Left colon (tissue), 2 donors: ENCODE measurements around the gene DPP6. TPM values are rescaled to one million over a fixed set of nuclear protein-coding genes. Genes with fewer than 3 reads are reported as not detected.

Experiments
- ATAC-seq: fragments of 200-7000 bp; cut with Tn5 transposase; one replicate; pipeline ENCODE4 v1.9.1; 2020; ENCODE audit warnings: mild to moderate bottlenecking, moderate library complexity
- DNase-seq, 2 donors: peaks; one replicate each; pipeline ENCODE4 v3.0.0-alpha.2; 2020
- intact Hi-C, 2 donors: fragments of 100-400 bp; cut with DNase I in 1 of 2; cut with micrococcal nuclease in 1 of 2; formaldehyde crosslinking; loops; one replicate each; pipeline versions ENCODE4 v1.11.2 to v1.14.0; 2022; cut with DNase I, micrococcal nuclease
- total RNA-seq, 2 donors: library from RNA; stranded (reverse); fragmentation: NEBNext Ultra II Directional; extraction: Animal tissue kit (Norgen Biotek cat#: 25700); gene quantifications; one replicate each; pipeline ENCODE4 v1.2.1, GENCODE V29; 2021
- donor health status: DM: no; HTN: no; CAD: no.
- donor health status: DM: yes; HTN: yes; CAD: no.

The DPP6 gene
- total RNA-seq, 2 donors from 2014 or later: 0.37 to 2.9 TPM

- ATAC-seq (no peak), DNase-seq (no peak)
- intact Hi-C loops: no loop called here
Observed at GRCh38 chr7:154364170-154364569, 312.0 kb downstream of the DPP6 start.

GRCh38 chr7:154371424-154371823 lies 319.2 kb downstream of the DPP6 start:
- intact Hi-C loops: no loop called here
- DNase-seq (no peak), ATAC-seq (no peak)

- no peak for DNase-seq
- intact Hi-C loops: no loop called here
- ATAC-seq: no peak
Observed at GRCh38 chr7:154372011-154372601, 319.9 kb downstream of the DPP6 start.

- DNase-seq (no peak), ATAC-seq (no peak)
- intact Hi-C loops: no loop called here
Observed at GRCh38 chr7:154373956-154374355, 321.8 kb downstream of the DPP6 start.

- intact Hi-C loops: no loop called here
- ATAC-seq (no peak), DNase-seq (no peak)
Observed at GRCh38 chr7:154375956-154376355, 323.8 kb downstream of the DPP6 start.

GRCh38 chr7:154380771-154381170 lies 328.6 kb downstream of the DPP6 start:
- no peak for DNase-seq
- intact Hi-C loops: no loop called here
- no peak for ATAC-seq

GRCh38 chr7:154383045-154383444 lies 330.8 kb downstream of the DPP6 start:
- DNase-seq (no peak), ATAC-seq (no peak)
- intact Hi-C loops: no loop called here

- DNase-seq: no peak
- intact Hi-C loops: no loop called here
- ATAC-seq: no peak
Observed at GRCh38 chr7:154385214-154385613, 333.0 kb downstream of the DPP6 start.

DNA sequence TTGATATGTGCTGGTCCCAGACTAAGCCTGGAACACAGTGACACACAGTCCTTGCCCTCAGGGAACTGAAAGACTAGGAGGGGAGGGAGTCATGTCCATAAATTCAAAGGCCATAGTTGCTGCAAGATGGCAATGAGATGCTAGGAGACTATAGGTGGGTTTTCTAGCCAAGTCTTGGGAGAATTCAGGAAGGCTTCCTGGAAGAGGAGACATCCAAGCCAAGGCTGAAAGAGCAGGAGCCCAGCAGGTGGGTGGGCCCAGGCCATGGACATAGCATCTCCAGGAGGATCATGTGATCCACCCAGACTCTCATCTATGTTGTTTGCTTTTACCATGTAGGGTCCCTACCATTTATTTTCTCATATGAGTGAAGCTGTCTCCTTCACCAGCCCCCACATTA lies 335.1 kb downstream of the DPP6 start:
- no peak for DNase-seq
- ATAC-seq: no peak
- intact Hi-C loops: no loop called here

GRCh38 chr7:154388412-154388811 lies 336.2 kb downstream of the DPP6 start:
- intact Hi-C loops: no loop called here
- ATAC-seq (no peak), DNase-seq (no peak)

GRCh38 chr7:154388999-154389398 lies 336.8 kb downstream of the DPP6 start:
- intact Hi-C loops: no loop called here
- no peak for ATAC-seq

DNA sequence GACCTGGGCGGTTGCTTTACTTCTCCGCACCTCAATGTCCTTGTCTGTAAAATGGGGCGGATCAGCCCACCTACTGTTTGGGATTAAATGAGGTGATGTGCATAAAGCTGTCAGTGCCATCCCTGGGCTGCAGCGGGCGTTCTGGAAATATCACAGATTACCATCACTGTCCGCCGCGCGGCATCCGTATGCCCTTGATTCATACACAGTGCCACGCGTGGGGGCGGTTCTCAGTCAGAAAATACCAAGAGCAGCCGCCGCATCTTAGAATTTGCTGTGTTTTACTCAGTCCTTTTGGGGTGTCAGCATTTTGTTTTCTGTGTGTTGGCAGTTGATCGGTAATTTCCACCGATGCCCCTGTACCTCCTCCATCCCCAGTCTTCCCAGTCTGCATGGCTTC lies 338.8 kb downstream of the DPP6 start:
- ATAC-seq: no peak
- no peak for DNase-seq
- intact Hi-C loops: no loop called here

More at GRCh38 chr7:154388999-154389398, 336.8 kb downstream of the DPP6 start:
- DNase-seq: no peak

- intact Hi-C loops: no loop called here
- DNase-seq (no peak), ATAC-seq (no peak)
Observed at GRCh38 chr7:154394804-154395203, 342.6 kb downstream of the DPP6 start.

DNA sequence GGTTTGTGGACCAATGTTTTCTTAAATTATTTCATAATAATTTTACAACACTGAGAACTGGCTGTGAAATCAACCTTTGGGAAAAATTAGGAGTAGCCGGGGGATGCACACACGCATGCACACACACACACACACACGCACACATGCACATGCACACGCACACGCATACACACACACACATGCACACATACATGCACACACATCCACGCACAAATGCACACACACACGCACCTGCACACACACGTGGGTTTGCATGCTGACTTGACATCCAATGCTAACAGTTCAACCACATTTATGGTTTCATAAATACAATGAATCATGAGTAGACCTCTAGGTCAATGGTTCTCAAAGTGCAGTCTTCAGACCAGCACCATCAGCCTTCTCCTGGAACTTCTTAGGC lies 354.1 kb downstream of the DPP6 start:
- intact Hi-C loops: no loop called here
- ATAC-seq: no peak
- DNase-seq: no peak

- ATAC-seq (no peak), DNase-seq (no peak)
- intact Hi-C loops: no loop called here
Observed at GRCh38 chr7:154409703-154410311, 357.6 kb downstream of the DPP6 start.

DNA sequence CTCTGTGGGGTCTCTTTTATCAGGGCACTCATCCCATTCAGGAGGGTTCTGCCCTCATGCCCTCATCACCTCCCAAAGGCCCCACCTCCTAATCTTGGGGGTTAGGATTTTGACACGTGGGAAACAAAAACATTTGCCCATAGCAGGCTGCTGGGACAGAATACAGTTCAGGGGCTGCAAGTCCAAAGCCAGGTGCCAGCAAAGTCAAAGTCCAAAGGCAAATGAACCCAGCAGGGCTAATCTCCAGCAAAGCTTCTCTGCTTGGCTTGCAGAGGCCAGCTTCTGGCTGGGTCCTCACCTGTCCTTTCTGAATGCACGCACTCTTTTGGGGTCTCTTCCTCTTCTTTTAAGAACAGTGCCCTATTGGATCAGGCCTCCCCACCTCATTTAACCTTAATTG lies 359.9 kb downstream of the DPP6 start:
- ATAC-seq: no peak
- DNase-seq: no peak
- intact Hi-C loops: no loop called here

DNA sequence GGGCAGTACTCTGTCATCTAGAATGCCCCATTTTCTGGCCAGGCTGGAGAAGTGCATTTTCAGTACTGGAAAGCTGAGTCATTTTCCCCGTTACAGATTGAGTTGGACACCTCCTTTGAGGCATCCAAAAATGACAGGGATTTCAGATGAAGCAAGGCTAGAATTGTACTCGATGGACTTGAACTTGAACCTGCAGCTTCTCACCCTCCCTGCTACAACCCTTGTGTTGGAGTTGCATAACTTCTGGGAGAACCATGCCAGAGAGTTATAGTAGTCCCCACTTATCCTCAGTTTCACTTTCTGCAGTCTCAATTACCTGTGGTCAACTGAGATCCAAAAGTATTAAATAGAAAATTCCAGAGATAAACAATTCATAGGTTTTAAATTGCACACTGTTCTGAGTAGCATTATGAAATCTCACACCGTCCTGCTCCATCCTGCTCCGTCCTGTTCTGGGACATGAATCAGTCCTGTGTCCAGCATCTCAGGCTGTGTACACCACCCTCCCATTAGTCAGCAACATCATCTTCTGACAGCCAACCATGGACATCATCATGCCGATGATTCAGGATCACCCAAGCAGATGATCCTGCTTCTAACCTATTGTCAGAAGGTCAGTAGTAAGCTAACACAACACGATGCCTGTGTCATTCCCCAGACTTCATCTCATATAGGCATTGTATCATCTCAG lies 363.7 kb downstream of the DPP6 start:
- intact Hi-C loops: no loop called here
- DNase-seq (no peak), ATAC-seq (no peak)

GRCh38 chr7:154416714-154417113 lies 364.5 kb downstream of the DPP6 start:
- intact Hi-C loops: no loop called here
- ATAC-seq: no peak
- no peak for DNase-seq

- intact Hi-C loops: no loop called here
- ATAC-seq (no peak), DNase-seq (no peak)
Observed at GRCh38 chr7:154419344-154419743, 367.1 kb downstream of the DPP6 start.

DNA sequence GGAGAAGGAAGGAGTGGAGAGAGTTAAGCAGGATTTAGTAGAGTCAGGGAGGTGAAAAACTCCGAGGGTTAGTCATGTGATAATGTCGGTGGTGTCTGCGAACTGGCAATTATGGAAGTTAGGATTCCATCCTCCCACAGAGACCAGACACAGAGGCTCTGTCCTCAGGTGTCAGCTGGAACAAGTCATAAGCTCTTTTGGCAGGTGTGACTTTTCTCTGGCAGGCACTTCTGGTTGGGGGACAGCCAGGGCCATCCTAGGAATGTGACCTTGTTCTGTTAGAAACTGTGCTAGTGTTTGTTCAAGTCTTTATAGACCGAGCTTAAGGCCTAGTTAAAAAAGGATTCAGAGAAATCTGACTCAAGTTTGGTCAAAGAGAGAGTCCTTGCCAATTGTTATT lies 371.0 kb downstream of the DPP6 start:
- ATAC-seq (no peak), DNase-seq (no peak)
- intact Hi-C loops: no loop called here

DNA sequence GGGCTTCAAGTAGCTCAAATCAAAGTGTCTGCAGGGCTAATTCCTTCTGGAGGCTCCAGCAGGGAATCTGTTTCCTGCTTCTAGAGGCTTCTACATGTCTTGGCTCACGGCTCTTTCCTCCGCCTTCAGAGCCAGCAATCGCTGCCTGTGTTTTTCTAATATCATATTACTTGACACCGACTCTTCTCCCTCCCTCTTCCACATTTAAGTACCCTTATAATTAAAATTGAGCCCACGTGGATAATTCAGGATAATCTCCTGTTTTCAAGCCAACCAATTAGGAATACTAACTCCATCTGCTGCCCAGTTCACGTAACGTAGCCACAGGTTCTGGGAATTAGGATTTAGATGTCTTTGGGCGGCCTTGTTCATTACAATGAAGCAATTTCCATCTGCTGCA lies 372.2 kb downstream of the DPP6 start:
- intact Hi-C loops: no loop called here
- no peak for DNase-seq
- no peak for ATAC-seq
